Measurements from ENCODE around the gene PFDN2.

The PFDN2 gene

DNA sequence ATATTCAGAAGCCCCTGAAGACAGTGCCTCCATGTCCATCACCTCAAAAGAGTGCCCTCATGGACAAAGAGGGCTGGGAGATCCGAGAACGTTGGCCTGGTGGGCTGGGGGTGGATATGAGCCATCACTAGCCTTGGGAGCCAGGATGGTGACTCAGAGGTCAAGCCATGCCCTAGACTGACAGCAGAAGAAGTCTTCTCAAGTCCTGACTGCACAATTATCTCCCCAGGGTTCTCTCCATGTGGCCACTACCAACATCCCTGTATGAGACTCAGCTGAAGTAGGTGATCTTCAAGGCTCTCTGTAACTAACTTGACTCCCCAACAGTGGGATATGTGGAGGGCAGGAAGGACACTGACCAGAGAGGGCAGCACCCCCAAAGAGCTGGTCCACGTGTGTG lies 64.9 kb downstream of the PFDN2 start:
- DNase-seq (ENCODE audit: low read depth, low spot score), result no peak

DNA sequence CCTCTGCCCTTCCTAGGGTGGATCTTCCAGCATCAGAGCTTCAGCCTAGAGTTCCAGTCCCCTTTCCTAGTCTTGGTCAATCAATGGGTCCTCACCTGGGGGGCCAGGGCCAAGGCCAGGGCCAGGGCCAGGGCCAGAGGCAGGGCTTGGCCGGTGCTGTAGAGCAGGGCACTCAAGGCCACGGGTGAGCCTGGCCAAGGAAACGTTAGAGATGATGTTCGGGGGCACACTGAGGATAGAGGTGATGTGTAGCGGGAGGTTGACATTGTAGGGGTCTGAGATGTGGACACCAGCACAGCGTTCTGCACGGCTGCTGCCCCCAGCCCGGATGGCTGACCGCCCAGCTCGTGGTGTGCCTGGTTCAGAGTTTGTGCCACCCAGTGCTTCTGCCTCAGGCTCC lies 66.6 kb downstream of the PFDN2 start:
- no peak for DNase-seq (ENCODE audit: low read depth, low spot score)

Data from astrocyte of the hippocampus (primary cell).